HG03066 (cell line): ENCODE results near the gene USP28.
"Not testable (repeated sequence)": the region's sequence is repeated elsewhere in the genome, so short reads cannot be mapped to it uniquely, and the experiment has no call there.

Experiments
- ATAC-seq: cut with Tn5 transposase; IDR thresholded peaks from one replicate; pipeline ENCODE4 v1.9.1; 2021; ENCODE audit warnings: low read depth; ENCODE audit not compliant: unreplicated experiment

USP28 gene

DNA sequence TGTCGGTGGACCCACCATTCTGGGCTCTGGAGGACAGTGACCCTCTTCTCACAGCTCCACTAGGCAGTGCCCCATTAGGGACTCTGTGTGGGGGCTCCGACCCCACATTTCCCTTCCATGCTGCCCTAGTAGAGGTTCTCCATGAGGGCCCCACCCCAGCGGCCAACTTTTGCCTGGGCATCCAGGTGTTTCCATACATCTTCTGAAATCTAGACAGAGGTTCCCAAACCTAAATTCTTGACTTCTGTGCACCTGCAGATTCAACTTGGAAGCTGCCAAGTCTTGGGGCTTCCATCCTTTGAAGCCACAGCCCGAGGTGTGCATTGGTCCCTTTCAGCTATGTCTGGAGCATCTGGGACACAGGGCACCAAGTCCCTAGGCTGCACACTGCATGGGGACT, 4.1 kb upstream of the USP28 start:
- ATAC-seq = not testable (repeated sequence)

DNA sequence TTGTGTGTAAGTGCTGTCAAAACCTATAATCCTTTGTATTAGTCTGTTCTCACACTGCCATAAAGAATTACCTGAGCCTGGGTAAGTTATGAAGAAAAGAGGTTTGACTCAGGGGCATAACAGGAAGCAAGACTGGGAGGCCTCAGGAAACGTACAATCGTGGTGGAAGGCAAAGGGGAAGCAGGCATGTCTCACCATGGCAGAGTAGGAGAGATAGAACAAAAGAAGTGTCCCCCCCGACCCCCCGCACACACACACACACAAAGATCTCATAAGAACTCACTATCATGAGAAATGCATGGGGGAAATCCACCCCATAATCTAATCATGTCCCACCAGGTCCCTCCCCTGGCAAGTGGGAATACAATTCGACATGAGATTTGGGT, 2.3 kb upstream of the USP28 start:
- ATAC-seq = no peak

DNA sequence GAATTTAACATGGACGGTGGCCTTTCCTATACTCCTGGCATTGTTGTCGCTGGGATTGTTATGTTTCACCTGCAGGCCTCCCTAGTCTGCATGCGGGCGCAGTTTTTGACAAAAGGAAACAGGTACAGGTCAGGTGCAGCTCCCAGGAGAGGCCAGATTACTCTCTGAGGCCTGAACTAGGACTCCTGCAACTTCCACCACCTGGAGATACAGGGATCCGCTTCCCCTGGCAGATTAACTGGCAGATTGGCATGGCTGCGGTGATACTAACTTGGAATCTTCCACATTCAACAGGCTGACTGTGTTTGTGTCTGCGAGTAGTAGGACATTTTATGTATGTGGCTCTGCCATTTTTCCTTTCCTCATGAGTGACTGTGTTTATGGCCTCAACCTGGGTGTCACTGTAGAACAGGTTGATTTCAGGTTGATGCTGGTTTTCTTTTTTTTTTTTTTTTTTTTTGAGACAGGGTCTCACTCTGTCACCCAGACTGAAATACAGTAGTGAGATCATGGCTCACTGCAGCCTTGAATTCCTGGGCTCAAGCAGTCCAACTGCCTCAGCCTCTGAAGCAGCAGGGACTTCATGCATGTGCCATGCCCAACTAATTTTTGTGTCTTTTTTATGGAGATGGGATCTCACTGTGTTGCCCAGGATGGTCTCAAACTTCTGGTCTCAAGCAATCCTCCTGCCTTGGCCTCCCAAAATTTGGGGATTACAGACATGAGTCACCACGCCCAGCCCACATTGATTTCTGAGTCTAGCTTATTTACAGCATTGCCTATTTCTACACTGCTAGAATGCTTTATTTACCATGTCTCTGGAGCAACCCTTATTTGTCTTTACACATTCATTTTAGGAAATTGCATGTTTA, 1.7 kb upstream of the USP28 start:
- no peak for ATAC-seq

GRCh38 chr11:113876074-113876797, 864 bp upstream of the USP28 start:
- no peak for ATAC-seq

DNA sequence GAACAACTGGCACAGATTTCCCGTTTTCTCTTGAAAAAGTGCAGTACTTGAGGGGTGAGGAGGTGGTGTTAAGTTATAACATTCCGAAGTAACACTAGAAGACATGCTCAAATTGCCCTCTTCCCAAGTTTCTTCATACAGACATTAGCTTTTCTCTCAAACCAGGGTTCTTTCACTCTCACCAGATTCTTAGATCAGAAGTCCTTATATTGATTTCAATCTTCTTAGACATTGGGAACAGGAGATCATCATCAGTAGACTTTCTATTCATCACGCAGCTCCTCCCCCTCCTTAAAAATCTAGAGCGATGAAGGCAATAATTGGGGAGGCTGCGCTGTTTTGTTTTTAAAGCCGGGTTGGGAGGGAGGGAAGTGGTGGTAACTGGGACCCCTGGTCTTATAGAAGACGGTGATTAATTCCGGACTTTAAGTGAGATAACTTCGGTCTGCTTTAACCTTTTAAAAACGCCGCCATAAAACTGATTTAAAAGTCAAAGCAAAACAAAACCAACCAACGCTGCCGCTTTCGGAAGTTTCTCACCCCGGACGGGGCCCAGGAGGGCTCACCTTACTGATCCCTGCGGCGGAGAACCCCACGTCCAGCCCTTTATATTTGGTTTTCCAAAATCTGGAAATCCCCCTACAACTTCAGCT, 665 bp downstream of the USP28 start:
- ATAC-seq = peak; percentile 41

DNA sequence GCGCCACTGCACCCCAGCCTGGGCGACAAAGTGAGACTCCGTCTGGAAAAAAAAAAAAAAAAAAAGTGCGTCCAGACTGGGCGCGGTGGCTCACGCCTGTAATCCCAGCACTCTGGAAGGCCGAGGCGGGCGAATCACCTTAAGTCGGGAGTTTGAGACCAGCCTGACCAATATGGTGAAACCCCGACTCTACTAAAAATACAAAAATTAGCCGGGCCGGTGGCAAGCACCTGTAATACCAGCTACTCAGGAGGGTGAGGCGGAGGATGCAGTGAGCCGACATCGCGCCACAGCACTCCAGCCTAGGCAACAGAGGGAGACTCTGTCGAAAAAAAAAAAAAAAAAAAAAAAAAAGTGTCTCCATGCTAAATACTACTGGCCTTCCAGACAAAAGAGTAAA, 1.3 kb downstream of the USP28 start:
- ATAC-seq = no peak

DNA sequence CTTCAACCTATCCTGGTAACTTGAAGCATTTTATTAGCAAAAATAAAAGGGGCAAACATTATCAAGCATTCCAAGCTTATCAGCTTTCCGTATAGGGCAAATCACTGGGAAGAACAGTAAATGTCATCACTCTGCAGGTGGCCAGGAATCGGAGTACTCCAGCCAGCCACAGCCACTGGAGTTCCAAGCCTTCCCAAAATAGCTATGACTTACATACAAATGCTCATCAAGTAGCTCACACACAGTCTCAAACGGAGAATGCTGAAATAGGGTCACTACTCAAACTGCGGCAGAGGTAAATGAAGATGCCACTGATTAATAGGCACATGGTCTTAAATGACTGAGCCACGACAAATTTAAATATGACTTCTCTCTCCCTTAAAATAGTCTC, 2.1 kb downstream of the USP28 start:
- ATAC-seq = no peak

- no peak for ATAC-seq
Measured at GRCh38 chr11:113871336-113871735, 4.0 kb downstream of the USP28 start.

GRCh38 chr11:113867843-113868503, 7.4 kb downstream of the USP28 start:
- ATAC-seq = no peak

DNA sequence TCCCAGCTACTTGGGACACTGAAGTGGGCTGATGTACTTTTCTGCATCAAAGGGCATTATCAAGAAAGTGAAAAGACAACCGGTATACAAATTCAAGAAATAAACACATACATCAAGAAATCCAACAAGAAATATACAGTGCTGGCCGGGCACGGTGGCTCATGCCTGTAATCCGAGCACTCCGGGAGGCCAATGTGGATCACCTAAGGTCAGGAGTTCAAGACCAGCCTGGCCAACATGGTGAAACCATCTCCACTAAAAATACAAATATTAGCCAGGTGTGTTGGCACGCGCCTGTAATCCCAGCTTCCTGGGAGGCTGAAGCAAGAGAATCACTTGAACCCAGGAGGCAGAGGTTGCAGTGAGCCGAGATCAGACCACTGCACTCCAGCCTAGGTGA, 9.5 kb downstream of the USP28 start:
- ATAC-seq = no peak

GRCh38 chr11:113864410-113864809, 11.0 kb downstream of the USP28 start:
- ATAC-seq = no peak

DNA sequence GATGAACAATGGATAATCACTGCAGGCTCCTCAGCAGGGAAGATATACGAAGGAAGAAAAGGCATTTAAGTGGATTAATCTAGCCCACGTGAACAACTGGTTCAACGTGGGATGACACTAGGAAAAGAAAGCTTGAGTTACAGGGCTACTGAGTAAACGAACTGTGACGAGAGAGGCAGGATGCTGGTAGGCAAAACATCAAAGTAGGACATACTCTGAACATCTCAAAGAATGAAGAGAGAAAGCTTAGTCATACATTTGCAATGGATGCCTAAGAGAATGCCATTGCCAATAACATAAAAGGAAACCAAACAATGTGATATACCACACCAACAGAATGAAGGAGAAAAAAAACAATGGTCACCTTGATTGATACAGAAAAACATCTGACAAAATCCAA, 12.9 kb downstream of the USP28 start:
- no peak for ATAC-seq

- ATAC-seq = no peak
Measured at GRCh38 chr11:113859665-113860064, 15.7 kb downstream of the USP28 start.

GRCh38 chr11:113856966-113857759, 18.2 kb downstream of the USP28 start:
- no peak for ATAC-seq

DNA sequence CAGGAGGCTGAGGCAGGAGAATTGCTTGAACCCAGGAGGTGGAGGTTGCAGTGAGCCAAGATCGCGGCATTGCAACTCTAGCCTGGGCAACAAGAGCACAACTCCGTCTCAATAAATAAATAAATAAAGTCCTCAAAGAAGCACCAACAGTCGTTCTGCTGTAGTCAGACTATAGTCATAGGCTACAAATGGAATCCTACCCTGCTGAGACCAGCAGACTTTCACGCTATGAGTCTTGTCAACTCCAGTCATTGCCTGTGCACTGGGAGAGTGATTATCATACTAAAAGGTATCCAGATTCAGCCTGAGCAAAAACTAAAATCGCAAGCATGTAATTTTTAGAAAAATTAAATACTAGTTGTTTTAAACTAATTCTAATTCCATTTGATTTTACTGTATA, 19.6 kb downstream of the USP28 start:
- ATAC-seq = no peak

DNA sequence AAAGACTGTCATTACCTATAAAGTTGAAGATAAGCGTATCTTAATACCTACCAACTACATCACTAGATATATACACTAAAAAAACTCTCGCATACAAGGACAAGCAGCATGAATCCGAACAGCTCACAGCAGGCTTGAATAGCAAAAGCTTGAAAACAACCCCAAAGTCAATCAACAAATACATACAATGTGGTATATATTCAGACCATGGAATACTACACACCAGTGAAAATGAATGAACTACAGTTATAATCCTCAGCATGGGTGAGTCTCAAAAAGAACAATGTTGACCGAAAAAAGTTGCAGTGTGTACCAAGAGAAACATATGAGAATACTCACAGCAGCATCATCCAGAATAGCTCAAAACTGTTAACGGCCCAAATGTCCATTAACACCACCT, 25.2 kb downstream of the USP28 start:
- no peak for ATAC-seq

- ATAC-seq = no peak
Measured at GRCh38 chr11:113849713-113850112, 25.7 kb downstream of the USP28 start.

DNA sequence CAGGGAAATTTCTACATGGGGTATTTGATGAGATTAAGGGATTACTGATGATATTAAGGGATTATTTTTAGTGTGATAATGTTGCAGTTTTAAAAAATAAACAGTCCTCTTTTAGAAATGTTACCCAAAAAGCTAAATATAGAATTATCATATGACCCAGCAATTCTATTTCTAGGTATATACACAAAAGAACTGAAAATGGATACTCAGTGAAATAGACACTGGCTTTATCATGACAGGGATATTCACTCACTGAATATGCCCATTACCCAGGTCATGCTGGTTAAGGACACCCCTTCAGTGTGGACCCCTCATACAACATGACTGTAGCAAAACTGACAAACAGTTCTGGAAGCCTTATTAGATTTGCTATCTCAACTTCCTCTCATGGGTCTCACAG, 27.8 kb downstream of the USP28 start:
- ATAC-seq = no peak

DNA sequence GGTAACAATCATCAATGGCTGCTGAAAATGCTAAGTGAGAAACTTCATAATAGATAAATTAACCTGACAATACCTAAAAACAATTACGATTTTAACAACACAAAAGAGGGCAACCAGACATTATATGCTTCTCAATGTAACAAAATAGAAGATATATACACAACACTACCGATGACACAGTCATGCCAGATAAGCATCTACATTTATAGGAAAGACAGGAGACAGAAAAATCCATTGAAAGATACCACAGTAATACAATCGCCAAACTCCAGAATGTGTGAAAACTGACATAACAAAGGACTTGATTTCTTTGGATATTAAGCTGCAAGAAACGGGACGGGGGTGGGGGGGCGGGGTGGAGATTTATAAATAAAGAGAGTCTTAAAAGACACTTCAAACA, 28.3 kb downstream of the USP28 start:
- no peak for ATAC-seq

DNA sequence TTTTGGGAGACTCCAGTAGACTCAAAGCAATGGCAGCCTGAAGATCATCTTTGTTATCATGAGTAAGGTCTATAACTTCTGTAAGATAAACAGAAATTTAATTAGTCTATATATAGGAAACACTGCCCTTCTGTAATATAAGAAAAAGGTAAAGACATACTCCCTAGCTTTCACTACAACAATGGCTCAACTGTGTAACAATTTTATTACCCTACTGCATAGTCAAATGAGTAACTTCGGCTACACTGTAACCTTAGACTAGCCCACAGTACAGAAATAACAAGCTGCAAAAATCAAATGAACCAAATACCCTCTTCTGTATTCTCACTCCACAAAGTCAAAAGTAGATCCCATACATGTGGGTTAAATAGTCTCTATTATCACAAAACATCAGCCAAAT, 33.7 kb downstream of the USP28 start:
- no peak for ATAC-seq
